Upper lobe of right lung (tissue), 1 donor: ENCODE measurements around the gene NIPAL4. TPM values are rescaled to one million over a fixed set of nuclear protein-coding genes. Genes with fewer than 3 reads are reported as not detected.

ENCODE experiments used
- ATAC-seq: fragments of 200-7000 bp; cut with Tn5 transposase; one replicate; pipeline ENCODE4 v1.9.1; 2020; ENCODE audit warnings: mild to moderate bottlenecking, moderate library complexity
- DNase-seq: peaks from one replicate; pipeline ENCODE4 v3.0.0-alpha.2; 2020
- H3K27ac ChIP-seq: fragments of 200-600 bp; one replicate; pipeline ENCODE4 v1.8.0; 2022
- H3K27me3 ChIP-seq: fragments of 200-600 bp; one replicate; pipeline ENCODE4 v1.8.0; 2022; ENCODE audit warnings: mild to moderate bottlenecking
- H3K36me3 ChIP-seq: fragments of 200-600 bp; one replicate; pipeline ENCODE4 v1.8.0; 2022
- H3K4me1 ChIP-seq: fragments of 200-600 bp; one replicate; pipeline ENCODE4 v1.8.0; 2022
- H3K4me3 ChIP-seq: fragments of 200-600 bp; one replicate; pipeline ENCODE4 v1.8.0; 2022; ENCODE audit warnings: mild to moderate bottlenecking
- H3K9me3 ChIP-seq: fragments of 200-600 bp; one replicate; pipeline ENCODE4 v1.8.0; 2022
- CTCF ChIP-seq: fragments of 200-600 bp; IDR thresholded peaks from one replicate; pipeline ENCODE4 v1.8.0; 2022; ENCODE audit warnings: antibody characterized with exemption
- intact Hi-C: fragments of 100-400 bp; cut with DNase I; formaldehyde crosslinking; loops from one replicate; pipeline ENCODE4 v1.11.0; 2022
- total RNA-seq: library from RNA; stranded (reverse); fragmentation: NEBNext Ultra II Directional; extraction: Animal tissue kit (Norgen Biotek cat#: 25700); gene quantifications from one replicate; pipeline ENCODE4 v1.2.1, GENCODE V29; 2021
- donor health status: DM: no; HTN: yes; CAD: no; lungs with severe emphysema.

Gene NIPAL4
- total RNA-seq, 1 donor from 2014 or later, result not detected

GRCh38 chr5:157520911-157521703, 61.1 kb downstream of the NIPAL4 start:
- Histone ChIP-seq H3K4me3 (no peak overlapping the region), H3K4me1 (peaks cover 20% of the 10 kb centered on the region), H3K27ac (peak overlapping the region; percentile 2), H3K27me3 (no peaks in the 10 kb centered on the region), H3K9me3 (no peaks in the 10 kb centered on the region), H3K36me3 (peaks cover 6% of the 10 kb centered on the region)
- ATAC-seq, result peak; percentile 59
- TF ChIP-seq CTCF, result no peak
- DNase-seq, result no peak
- intact Hi-C loops, result no loop called here

- peaks cover 15% of the 10 kb centered on the region for H3K4me1 ChIP-seq
- H3K27me3 ChIP-seq, result no peaks in the 10 kb centered on the region
- TF ChIP-seq CTCF, result peak; percentile 16
- H3K9me3 ChIP-seq, result no peaks in the 10 kb centered on the region
- no peak overlapping the region for H3K4me3 ChIP-seq
- intact Hi-C loops, result no loop called here
- peaks cover 6% of the 10 kb centered on the region for H3K36me3 ChIP-seq
- H3K27ac ChIP-seq, result peak overlapping the region; percentile 2
- ATAC-seq, result no peak
- DNase-seq, result no peak
Measured at GRCh38 chr5:157521704-157522029, 61.7 kb downstream of the NIPAL4 start.

GRCh38 chr5:157523976-157524375, 64.0 kb downstream of the NIPAL4 start:
- no peaks in the 10 kb centered on the region for H3K9me3 ChIP-seq
- no peak overlapping the region for H3K4me3 ChIP-seq
- no peaks in the 10 kb centered on the region for H3K27me3 ChIP-seq
- no peak for TF ChIP-seq CTCF
- ATAC-seq (no peak), DNase-seq (no peak)
- peak overlapping the region; percentile 58 for H3K27ac ChIP-seq
- no peaks in the 10 kb centered on the region for H3K36me3 ChIP-seq
- intact Hi-C loops, result no loop called here
- H3K4me1 ChIP-seq, result peaks cover 26% of the 10 kb centered on the region

Other genes starting within 250 kb of the NIPAL4 start
- gene CYFIP2, start 194.1 kb upstream of the NIPAL4 start, total RNA-seq, result 37.1 TPM
- 10.6 TPM for gene ADAM19, start 115.6 kb downstream of the NIPAL4 start, total RNA-seq
- gene SOX30, start 192.2 kb downstream of the NIPAL4 start, total RNA-seq, result 0.12 TPM
- gene C5orf52, start 211.3 kb downstream of the NIPAL4 start, total RNA-seq, result not detected